ENCODE data around the gene SULT1E1. TPM values are rescaled to one million over a fixed set of nuclear protein-coding genes. Genes with fewer than 3 reads are reported as not detected.

The SULT1E1 gene
- total and polyA plus RNA-seq, 2 experiments from 2014 or later, result not detected

GRCh38 chr4:69909195-69909594 lies 49.2 kb upstream of the SULT1E1 start:
- Histone ChIP-seq H3K79me2 (replicated peaks; ENCODE audit: insufficient read depth) (no peaks in the 10 kb centered on the region), H3K36me3 (ENCODE audit: insufficient read depth) (no peaks in the 10 kb centered on the region), H3F3A (replicated peaks; ENCODE audit: low read depth) (no peaks in the 10 kb centered on the region), H3K27ac (ENCODE audit: low read depth) (no peak overlapping the region), H3K9me2 (ENCODE audit: insufficient read depth) (no peaks in the 10 kb centered on the region), H3K4me1 (ENCODE audit: insufficient read depth) (no peaks in the 10 kb centered on the region), H3K4me3 (no peak overlapping the region), H3K4me2 (no peak overlapping the region), H4K20me1 (replicated peaks; ENCODE audit: insufficient read depth) (no peaks in the 10 kb centered on the region), H2AFZ (no peak overlapping the region), H3K27me3 (ENCODE audit: insufficient read depth) (no peaks in the 10 kb centered on the region)
- no peak overlapping the region for H3K4me3 Mint-ChIP-seq
- no peaks in the 10 kb centered on the region for H3K27me3 Mint-ChIP-seq (ENCODE audit: insufficient read depth, low read depth, poor library complexity)
- no peak overlapping the region for H3K27ac Mint-ChIP-seq
- no peaks in the 10 kb centered on the region for H3K36me3 Mint-ChIP-seq (ENCODE audit: low read depth)
- no peaks in the 10 kb centered on the region for H3K4me1 Mint-ChIP-seq
- DNase-seq (ENCODE audit: low spot score) (no peak), ATAC-seq (no peak)
- TF ChIP-seq REST (IDR thresholded peaks at IDR 0.05; ENCODE audit: unreplicated experiment), result no peak
- TF ChIP-seq POLR2AphosphoS5 (IDR thresholded peaks at IDR 0.05; ENCODE audit: low read depth), result no peak
- no peak for TF ChIP-seq JUNB (IDR thresholded peaks at IDR 0.05; ENCODE audit: unreplicated experiment)
- TF ChIP-seq EZH2phosphoT487 (IDR thresholded peaks at IDR 0.05; ENCODE audit: unreplicated experiment), result no peak
- TF ChIP-seq CREB1 (CRISPR knock-in tag; IDR thresholded peaks at IDR 0.05; ENCODE audit: low read depth), result no peak
- TF ChIP-seq CTCF (conservative IDR thresholded peaks at IDR 0.05; ENCODE audit: low read depth in 2 of 2), result no peak
- no peak for TF ChIP-seq ETS1 (IDR thresholded peaks at IDR 0.05)
- no peak for TF ChIP-seq ZNF331 (CRISPR knock-in tag; IDR thresholded peaks at IDR 0.05; ENCODE audit: low read depth)
- TF ChIP-seq STAT1 (IDR thresholded peaks at IDR 0.05; ENCODE audit: unreplicated experiment), result no peak
- no peak for TF ChIP-seq ZNF114 (CRISPR knock-in tag; IDR thresholded peaks at IDR 0.05)
- TF ChIP-seq NANOG (IDR thresholded peaks at IDR 0.05; ENCODE audit: borderline replicate concordance), result no peak
- TF ChIP-seq EZH2 (IDR thresholded peaks at IDR 0.05; ENCODE audit: low read depth, unreplicated experiment), result no peak
- TF ChIP-seq ZNF462 (CRISPR knock-in tag; IDR thresholded peaks at IDR 0.05), result no peak
- no peaks in the 10 kb centered on the region for H3K9me3 Mint-ChIP-seq

All from GM23338 (cell line).